ENCODE data around the gene UNC45B.

The UNC45B gene

DNA sequence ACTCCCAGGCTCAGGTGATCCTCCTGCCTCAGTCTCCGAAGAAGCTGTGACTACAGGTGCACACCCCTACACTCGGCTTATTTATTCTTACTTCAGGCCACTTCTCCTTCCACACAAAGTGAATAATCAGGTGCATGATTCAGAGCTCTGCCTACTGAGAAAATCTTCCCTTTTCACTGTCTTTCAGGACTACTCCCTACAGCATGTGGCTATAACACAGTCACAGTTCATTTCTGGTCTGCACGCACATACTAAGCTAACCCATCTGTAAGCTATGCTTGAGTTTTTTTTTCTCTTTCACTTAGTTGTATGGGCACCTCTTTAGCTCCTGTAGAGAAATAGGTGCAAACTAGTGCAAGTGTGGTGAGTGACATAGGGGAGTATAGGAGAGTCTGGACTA, 87.7 kb downstream of the UNC45B start:
- TF ChIP-seq, protein P1, sequence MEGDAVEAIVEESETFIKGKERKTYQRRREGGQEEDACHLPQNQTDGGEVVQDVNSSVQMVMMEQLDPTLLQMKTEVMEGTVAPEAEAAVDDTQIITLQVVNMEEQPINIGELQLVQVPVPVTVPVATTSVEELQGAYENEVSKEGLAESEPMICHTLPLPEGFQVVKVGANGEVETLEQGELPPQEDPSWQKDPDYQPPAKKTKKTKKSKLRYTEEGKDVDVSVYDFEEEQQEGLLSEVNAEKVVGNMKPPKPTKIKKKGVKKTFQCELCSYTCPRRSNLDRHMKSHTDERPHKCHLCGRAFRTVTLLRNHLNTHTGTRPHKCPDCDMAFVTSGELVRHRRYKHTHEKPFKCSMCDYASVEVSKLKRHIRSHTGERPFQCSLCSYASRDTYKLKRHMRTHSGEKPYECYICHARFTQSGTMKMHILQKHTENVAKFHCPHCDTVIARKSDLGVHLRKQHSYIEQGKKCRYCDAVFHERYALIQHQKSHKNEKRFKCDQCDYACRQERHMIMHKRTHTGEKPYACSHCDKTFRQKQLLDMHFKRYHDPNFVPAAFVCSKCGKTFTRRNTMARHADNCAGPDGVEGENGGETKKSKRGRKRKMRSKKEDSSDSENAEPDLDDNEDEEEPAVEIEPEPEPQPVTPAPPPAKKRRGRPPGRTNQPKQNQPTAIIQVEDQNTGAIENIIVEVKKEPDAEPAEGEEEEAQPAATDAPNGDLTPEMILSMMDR (IDR thresholded peaks at IDR 0.05; ENCODE audit: low read depth, low read length, missing control alignments), result no peak
- no peak for DNase-seq (ENCODE audit: low read depth)
- H3K4me3 ChIP-seq (ENCODE audit: low read depth, low read length), result no peak overlapping the region

DNA sequence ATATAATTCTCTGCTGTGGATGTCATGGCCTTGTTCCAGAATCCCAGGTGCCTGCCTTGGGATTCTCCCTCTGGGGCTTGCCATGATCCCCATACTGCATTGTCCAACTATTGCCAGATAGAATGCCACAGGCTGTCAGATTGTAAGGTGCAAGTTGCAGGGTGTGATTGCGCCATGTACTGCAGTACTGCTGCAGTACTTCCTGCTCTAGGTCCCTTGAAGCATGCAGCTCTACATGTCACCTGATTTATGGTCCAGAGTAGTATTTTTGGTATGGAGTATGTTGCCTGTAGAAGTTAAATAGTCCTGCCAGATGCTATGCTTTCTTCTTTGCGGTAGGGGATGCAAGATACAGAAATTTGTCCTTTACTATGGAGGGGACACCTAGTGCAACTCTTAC, 88.3 kb downstream of the UNC45B start:
- H3K4me3 ChIP-seq (ENCODE audit: low read depth, low read length), result no peak overlapping the region
- DNase-seq (ENCODE audit: low read depth), result no peak
- TF ChIP-seq, protein P1 (IDR thresholded peaks at IDR 0.05; ENCODE audit: low read depth, low read length, missing control alignments), result no peak

DNA sequence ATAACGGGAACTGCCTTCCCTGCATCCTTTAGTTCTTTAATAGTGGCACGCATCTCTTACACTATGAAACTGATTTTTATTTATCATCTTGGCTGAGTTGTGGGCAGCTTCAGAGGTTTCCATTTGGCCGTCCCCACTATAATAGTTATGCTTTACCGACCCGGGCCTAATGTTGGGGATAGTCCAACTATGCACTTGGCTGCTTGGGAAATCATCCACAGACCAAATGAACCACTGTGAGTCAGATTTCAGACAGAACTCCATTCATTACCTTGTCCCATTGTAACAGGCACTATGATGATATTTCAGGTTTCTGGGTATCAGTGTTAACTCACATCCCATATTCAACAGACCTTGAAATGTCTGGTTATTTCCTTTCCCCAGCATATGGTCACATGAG, 89.2 kb downstream of the UNC45B start:
- TF ChIP-seq, protein P1 (IDR thresholded peaks at IDR 0.05; ENCODE audit: low read depth, low read length, missing control alignments), result no peak
- DNase-seq (ENCODE audit: low read depth), result no peak

GRCh38 chr17:35238821-35239220, 91.2 kb downstream of the UNC45B start:
- H3K4me3 ChIP-seq (ENCODE audit: low read depth, low read length), result no peak overlapping the region
- TF ChIP-seq, protein P1 (IDR thresholded peaks at IDR 0.05; ENCODE audit: low read depth, low read length, missing control alignments), result no peak
- DNase-seq (ENCODE audit: low read depth), result no peak

More for the DNA sequence above, 89.2 kb downstream of the UNC45B start:
- H3K4me3 ChIP-seq (ENCODE audit: low read depth, low read length), result no peak overlapping the region

All from GM12864 (cell line).